PC-3 (cell line): ENCODE measurements around the gene CSRNP3.

Experiments used
- CTCF ChIP-seq: fragments of 300-600 bp; sonication (generic); conservative IDR thresholded peaks from 2 replicates; pipeline ENCODE4 v1.5.1; 2017; ENCODE audit warnings: antibody characterized with exemption, low read depth, mild to moderate bottlenecking, low read length
- EZH2 ChIP-seq: fragments of 300-600 bp; sonication (generic); IDR thresholded peaks from one replicate; pipeline ENCODE4 v1.6.1; 2017; ENCODE audit warnings: antibody characterized with exemption, mild to moderate bottlenecking, low read length; ENCODE audit not compliant: unreplicated experiment
- EZH2phosphoT487 ChIP-seq: fragments of 300-600 bp; sonication (generic); IDR thresholded peaks from 2 replicates; pipeline ENCODE4 v1.6.1; 2018; ENCODE audit warnings: mild to moderate bottlenecking, antibody characterized with exemption, low read length, borderline replicate concordance

GRCh38 chr2:165601065-165601830, 131.8 kb downstream of the CSRNP3 start:
- no peak for TF ChIP-seq CTCF
- no peak for TF ChIP-seq EZH2phosphoT487
- TF ChIP-seq EZH2 = no peak
